HepG2 (cell line): ENCODE data around the gene MRPL36. TPM values are rescaled to one million over a fixed set of nuclear protein-coding genes. Genes with fewer than 3 reads are reported as not detected.

ENCODE experiments used
- GMEB1 ChIP-seq: sonication (generic); formaldehyde crosslinking; IDR thresholded peaks from 2 replicates; pipeline ENCODE4 v1.5.1; 2020; ENCODE audit warnings: missing genetic modification reagents, mild to moderate bottlenecking, borderline replicate concordance
- HNF1A ChIP-seq, 2 experiments: sonication (generic) in 1 of 2; formaldehyde crosslinking in 1 of 2; IDR thresholded peaks; 2 replicates each; pipeline versions ENCODE4 v1.4.0 to v1.6.1; 2016 to 2020; ENCODE audit warnings: borderline replicate concordance in 1 of 2, low read depth in 1 of 2, mild to moderate bottlenecking in 1 of 2, missing genetic modification reagents in 1 of 2
- NFE2L1 ChIP-seq: sonication (generic); formaldehyde crosslinking; IDR thresholded peaks from 2 replicates; pipeline ENCODE4 v1.4.0; 2020; ENCODE audit warnings: missing genetic modification reagents, mild to moderate bottlenecking, borderline replicate concordance
- NR2F1 ChIP-seq, 2 experiments: fragments of 450-650 bp in 1 of 2; formaldehyde crosslinking in 1 of 2; IDR thresholded peaks; 2 replicates each; pipeline versions ENCODE4 v1.5.0 to v1.6.1; 2016 to 2020; ENCODE audit warnings: mild to moderate bottlenecking in 1 of 2, missing compliant biosample characterization in 1 of 2, missing genetic modification reagents in 1 of 2, moderate library complexity in 1 of 2
- SALL2 ChIP-seq: sonication (generic); formaldehyde crosslinking; IDR thresholded peaks from 2 replicates; pipeline ENCODE4 v1.8.1; 2023; ENCODE audit warnings: mild to moderate bottlenecking, missing genetic modification reagents, inconsistent platforms
- YY1 ChIP-seq: IDR thresholded peaks from 2 replicates; pipeline ENCODE4 v1.6.1; 2011; ENCODE audit warnings: low read length, low read depth, moderate library complexity, mild to moderate bottlenecking; ENCODE audit not compliant: insufficient read depth, insufficient replicate concordance
- ZC3H13 ChIP-seq: sonication (generic); formaldehyde crosslinking; IDR thresholded peaks from 2 replicates; pipeline ENCODE4 v1.8.1; 2023; ENCODE audit warnings: mild to moderate bottlenecking, missing genetic modification reagents, moderate library complexity
- ZFP36L2 ChIP-seq: sonication (generic); formaldehyde crosslinking; IDR thresholded peaks from 2 replicates; pipeline ENCODE4 v1.4.0; 2020; ENCODE audit warnings: missing genetic modification reagents
- ZFY ChIP-seq: sonication (generic); formaldehyde crosslinking; IDR thresholded peaks from 2 replicates; pipeline ENCODE4 v1.4.0; 2020; ENCODE audit warnings: missing genetic modification reagents
- ZMYM2 ChIP-seq: sonication (generic); formaldehyde crosslinking; IDR thresholded peaks from 2 replicates; pipeline ENCODE4 v1.8.0; 2022; ENCODE audit warnings: mild to moderate bottlenecking, missing genetic modification reagents
- ZNF264 ChIP-seq: sonication (generic); formaldehyde crosslinking; IDR thresholded peaks from 2 replicates; pipeline ENCODE4 v1.4.0; 2020; ENCODE audit warnings: missing genetic modification reagents
- ZNF382 ChIP-seq: sonication (generic); formaldehyde crosslinking; IDR thresholded peaks from 2 replicates; pipeline ENCODE4 v1.5.0; 2020; ENCODE audit warnings: missing genetic modification reagents, mild to moderate bottlenecking, borderline replicate concordance
- ZNF549 ChIP-seq: sonication (generic); formaldehyde crosslinking; IDR thresholded peaks from 2 replicates; pipeline ENCODE4 v1.5.0; 2020; ENCODE audit warnings: missing genetic modification reagents
- ZNF607 ChIP-seq: sonication (generic); formaldehyde crosslinking; IDR thresholded peaks from 2 replicates; pipeline ENCODE4 v1.5.1; 2020; ENCODE audit warnings: missing genetic modification reagents, mild to moderate bottlenecking, borderline replicate concordance
- ZNF749 ChIP-seq: sonication (generic); formaldehyde crosslinking; IDR thresholded peaks from 2 replicates; pipeline ENCODE4 v1.8.0; 2022; ENCODE audit warnings: mild to moderate bottlenecking, missing genetic modification reagents, moderate library complexity, borderline replicate concordance
- ZSCAN29 ChIP-seq: sonication (generic); formaldehyde crosslinking; conservative IDR thresholded peaks from 2 replicates; pipeline ENCODE4 v1.4.0; 2020; ENCODE audit warnings: mild to moderate bottlenecking, missing genetic modification reagents
- polyA plus RNA-seq, 8 experiments: library from polyadenylated mRNA; depleted of rRNA in 3 of 8; stranded (reverse) in 7 of 8; unstranded in 1 of 8; fragments of >200 nt; fragmentation: Illumina TruSeq in 4 of 8; extraction: Trizol in 4 of 8; gene quantifications; 2 replicates each; pipeline versions ENCODE4 v1.2.1 to v1.2.3, GENCODE V29; 2011 to 2016; ENCODE audit warnings: low read depth in 4 of 8, missing spikeins in 1 of 8, mixed read lengths in 1 of 8; ENCODE audit not compliant: insufficient read depth in 1 of 8
- total RNA-seq, 5 experiments: library from RNA; depleted of rRNA; stranded (reverse); fragments of >200 nt; fragmentation: Illumina TruSeq; extraction: Trizol; gene quantifications; 2 replicates each; pipeline ENCODE4 v1.2.3, GENCODE V29; 2016; ENCODE audit warnings: low read depth in 1 of 5
- TF ChIP-seq, protein P1 (sequence below): sonication (generic); formaldehyde crosslinking; IDR thresholded peaks from 2 replicates; pipeline ENCODE4 v1.5.1; 2020; ENCODE audit warnings: mild to moderate bottlenecking, missing genetic modification reagents
- TF ChIP-seq, protein P2 (sequence below): sonication (generic); formaldehyde crosslinking; IDR thresholded peaks from 2 replicates; pipeline ENCODE4 v1.4.0; 2020; ENCODE audit warnings: missing genetic modification reagents

Gene MRPL36
- total and polyA plus RNA-seq, 2 of the 13 experiments (the other 11 are each of a cell fraction or from before 2014, with no cell fraction given), result 71.3 to 113 TPM

DNA sequence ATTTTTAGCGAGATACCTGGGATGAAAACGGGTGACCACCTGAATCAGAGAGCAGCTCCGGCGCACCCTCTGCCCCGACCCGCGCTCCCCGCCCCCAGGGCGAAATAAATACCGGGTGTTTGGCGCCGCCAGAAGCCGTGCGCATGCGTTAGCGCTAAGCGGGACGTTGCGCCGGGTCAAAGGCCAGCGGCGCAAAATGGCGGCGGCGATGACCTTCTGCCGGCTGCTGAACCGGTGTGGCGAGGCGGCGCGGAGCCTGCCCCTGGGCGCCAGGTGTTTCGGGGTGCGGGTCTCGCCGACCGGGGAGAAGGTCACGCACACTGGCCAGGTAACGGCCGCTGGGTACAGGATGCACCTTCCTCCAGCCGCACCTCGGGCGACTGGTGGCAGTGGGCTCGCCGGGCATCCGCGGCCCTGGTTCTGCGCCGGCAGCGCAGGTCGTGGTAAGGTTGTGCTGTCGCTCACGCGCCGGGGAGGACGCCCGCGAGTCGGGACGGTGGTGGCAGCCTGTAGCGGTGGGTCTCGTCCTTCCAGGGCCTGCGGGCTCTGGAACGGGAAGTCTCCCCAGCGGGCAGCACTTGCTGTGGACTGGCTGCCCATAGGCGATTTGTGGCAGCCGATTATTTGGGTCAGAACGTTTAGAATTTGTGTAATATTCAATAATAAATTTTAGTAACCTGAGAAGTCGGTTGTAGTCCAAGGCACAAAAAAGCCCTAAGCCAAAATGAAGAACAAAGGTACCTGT is 1.8 kb upstream of the MRPL36 start, which contains the start of gene NDUFS6 (continued):
- TF ChIP-seq HNF1A (IDR thresholded peaks at IDR 0.05; ENCODE audit: low read depth), result no peak
- TF ChIP-seq HNF1A (CRISPR knock-in tag; IDR thresholded peaks at IDR 0.05; ENCODE audit: borderline replicate concordance), result peak; percentile 49; the same call in 1 of the 2 replicates
- TF ChIP-seq ZMYM2 (CRISPR knock-in tag), result no peak
- peak; percentile 87 for TF ChIP-seq SALL2 (CRISPR knock-in tag)
- TF ChIP-seq ZNF382 (CRISPR knock-in tag), result no peak
- TF ChIP-seq, protein P1, sequence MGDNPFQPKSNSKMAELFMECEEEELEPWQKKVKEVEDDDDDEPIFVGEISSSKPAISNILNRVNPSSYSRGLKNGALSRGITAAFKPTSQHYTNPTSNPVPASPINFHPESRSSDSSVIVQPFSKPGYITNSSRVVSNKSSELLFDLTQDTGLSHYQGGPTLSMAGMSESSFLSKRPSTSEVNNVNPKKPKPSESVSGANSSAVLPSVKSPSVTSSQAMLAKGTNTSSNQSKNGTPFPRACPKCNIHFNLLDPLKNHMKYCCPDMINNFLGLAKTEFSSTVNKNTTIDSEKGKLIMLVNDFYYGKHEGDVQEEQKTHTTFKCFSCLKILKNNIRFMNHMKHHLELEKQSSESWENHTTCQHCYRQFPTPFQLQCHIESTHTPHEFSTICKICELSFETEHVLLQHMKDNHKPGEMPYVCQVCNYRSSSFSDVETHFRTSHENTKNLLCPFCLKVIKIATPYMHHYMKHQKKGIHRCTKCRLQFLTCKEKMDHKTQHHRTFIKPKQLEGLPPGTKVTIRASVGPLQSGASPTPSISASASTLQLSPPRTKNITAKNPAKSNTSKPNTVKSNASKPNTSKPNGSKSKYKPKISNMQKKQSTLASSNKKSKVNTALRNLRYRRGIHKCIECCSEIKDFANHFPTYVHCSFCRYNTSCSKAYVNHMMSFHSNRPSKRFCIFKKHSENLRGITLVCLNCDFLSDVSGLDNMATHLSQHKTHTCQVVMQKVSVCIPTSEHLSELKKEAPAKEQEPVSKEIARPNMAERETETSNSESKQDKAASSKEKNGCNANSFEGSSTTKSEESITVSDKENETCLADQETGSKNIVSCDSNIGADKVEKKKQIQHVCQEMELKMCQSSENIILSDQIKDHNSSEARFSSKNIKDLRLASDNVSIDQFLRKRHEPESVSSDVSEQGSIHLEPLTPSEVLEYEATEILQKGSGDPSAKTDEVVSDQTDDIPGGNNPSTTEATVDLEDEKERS (CRISPR knock-in tag), result 0 out of 2 replicates have a peak, but pooled peaks have one; percentile 53
- TF ChIP-seq, protein P2, sequence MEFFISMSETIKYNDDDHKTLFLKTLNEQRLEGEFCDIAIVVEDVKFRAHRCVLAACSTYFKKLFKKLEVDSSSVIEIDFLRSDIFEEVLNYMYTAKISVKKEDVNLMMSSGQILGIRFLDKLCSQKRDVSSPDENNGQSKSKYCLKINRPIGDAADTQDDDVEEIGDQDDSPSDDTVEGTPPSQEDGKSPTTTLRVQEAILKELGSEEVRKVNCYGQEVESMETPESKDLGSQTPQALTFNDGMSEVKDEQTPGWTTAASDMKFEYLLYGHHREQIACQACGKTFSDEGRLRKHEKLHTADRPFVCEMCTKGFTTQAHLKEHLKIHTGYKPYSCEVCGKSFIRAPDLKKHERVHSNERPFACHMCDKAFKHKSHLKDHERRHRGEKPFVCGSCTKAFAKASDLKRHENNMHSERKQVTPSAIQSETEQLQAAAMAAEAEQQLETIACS (CRISPR knock-in tag), result no peak
- peak; percentile 89 for TF ChIP-seq ZFY (CRISPR knock-in tag)
- TF ChIP-seq NFE2L1 (CRISPR knock-in tag), result no peak
- TF ChIP-seq GMEB1 (CRISPR knock-in tag), result peak; percentile 99
- TF ChIP-seq ZNF607 (CRISPR knock-in tag), result no peak
- TF ChIP-seq ZSCAN29, result no peak
- TF ChIP-seq ZFP36L2 (CRISPR knock-in tag), result 0 out of 2 replicates have a peak, but pooled peaks have one; percentile 63
- TF ChIP-seq NR2F1 (CRISPR knock-in tag; IDR thresholded peaks at IDR 0.05), result peak; percentile 93
- no peak for TF ChIP-seq ZNF749
- TF ChIP-seq ZC3H13 (CRISPR knock-in tag), result peak; percentile 76; the same call in 1 of the 2 replicates
- TF ChIP-seq ZNF549 (CRISPR knock-in tag), result no peak
- TF ChIP-seq ZNF264 (CRISPR knock-in tag), result peak; percentile 40; the same call in 1 of the 2 replicates
- peak; percentile 96 for TF ChIP-seq YY1
